GM12864 (cell line): ENCODE results near the gene MRRF.

Experiments used
- DNase-seq: peaks from one replicate; pipeline ENCODE4 v3.0.0-alpha.2; 2011; ENCODE audit warnings: low read depth
- H3K4me3 ChIP-seq: 2 replicates; pipeline ENCODE4 v1.5.1; 2011; ENCODE audit warnings: mild to moderate bottlenecking, low read depth, low read length, control low read depth
- CTCF ChIP-seq: IDR thresholded peaks from 2 replicates; pipeline ENCODE4 v1.5.1; 2011; ENCODE audit warnings: low read depth, mild to moderate bottlenecking, moderate library complexity, low read length, control low read depth, inconsistent platforms; ENCODE audit errors: missing control alignments

MRRF gene

GRCh38 chr9:122229485-122229837 lies 35.2 kb upstream of the MRRF start:
- H3K4me3 ChIP-seq, result no peak overlapping the region
- DNase-seq, result no peak
- no peak for TF ChIP-seq CTCF

GRCh38 chr9:122232796-122233306 lies 31.8 kb upstream of the MRRF start:
- H3K4me3 ChIP-seq, result no peak overlapping the region
- no peak for DNase-seq
- no peak for TF ChIP-seq CTCF

- no peak for TF ChIP-seq CTCF
- no peak for DNase-seq
- no peak overlapping the region for H3K4me3 ChIP-seq
Measured at GRCh38 chr9:122234022-122234748, 30.5 kb upstream of the MRRF start.

- H3K4me3 ChIP-seq, result no peak overlapping the region
- no peak for TF ChIP-seq CTCF
- DNase-seq, result no peak
Measured at GRCh38 chr9:122236681-122237080, 28.0 kb upstream of the MRRF start.

GRCh38 chr9:122239722-122240121 lies 25.0 kb upstream of the MRRF start:
- no peak for DNase-seq
- TF ChIP-seq CTCF, result no peak
- no peak overlapping the region for H3K4me3 ChIP-seq

- TF ChIP-seq CTCF, result no peak
- no peak for DNase-seq
- H3K4me3 ChIP-seq, result no peak overlapping the region
Measured at GRCh38 chr9:122244349-122244748, 20.3 kb upstream of the MRRF start.

- H3K4me3 ChIP-seq, result no peak overlapping the region
- no peak for TF ChIP-seq CTCF
- no peak for DNase-seq
Measured at GRCh38 chr9:122246666-122247065, 18.0 kb upstream of the MRRF start.
